ENCODE measurements around the gene DNAJA4.

The DNAJA4 gene

GRCh38 chr15:78282324-78282723 is 18.0 kb downstream of the DNAJA4 start:
- no peak for DNase-seq

- DNase-seq = no peak
Observed at GRCh38 chr15:78284758-78285157, 20.4 kb downstream of the DNAJA4 start.

GRCh38 chr15:78290222-78290621 is 25.9 kb downstream of the DNAJA4 start:
- no peak for DNase-seq

- DNase-seq = no peak
Observed at GRCh38 chr15:78291052-78291451, 26.7 kb downstream of the DNAJA4 start.

GRCh38 chr15:78291698-78292097 is 27.3 kb downstream of the DNAJA4 start:
- no peak for DNase-seq

GRCh38 chr15:78292219-78292618 is 27.9 kb downstream of the DNAJA4 start:
- DNase-seq = no peak

GRCh38 chr15:78299101-78299930 is 35.0 kb downstream of the DNAJA4 start, which contains the start of gene SKIC8:
Gene SKIC8 (minus strand): TSS chr15:78299609. CDS start chr15:78295686, 3,923 bp downstream.
- peak; percentile 87 to 93 for DNase-seq

GRCh38 chr15:78301326-78301725 is 37.0 kb downstream of the DNAJA4 start:
- no peak for DNase-seq

- no peak for DNase-seq
Observed at GRCh38 chr15:78301828-78302227, 37.5 kb downstream of the DNAJA4 start.

- DNase-seq = no peak
Observed at GRCh38 chr15:78302579-78303312, 38.4 kb downstream of the DNAJA4 start.

GRCh38 chr15:78304216-78305066 is 40.1 kb downstream of the DNAJA4 start:
- DNase-seq = no peak

GRCh38 chr15:78306176-78306774 is 41.9 kb downstream of the DNAJA4 start:
- DNase-seq = no peak

- DNase-seq = no peak
Observed at GRCh38 chr15:78307976-78308375, 43.6 kb downstream of the DNAJA4 start.

GRCh38 chr15:78308422-78309032 is 44.2 kb downstream of the DNAJA4 start:
- peak; percentile 55 to 68 for DNase-seq

GRCh38 chr15:78311292-78311691 is 46.9 kb downstream of the DNAJA4 start:
- no peak for DNase-seq

- DNase-seq = no peak
Observed at GRCh38 chr15:78312536-78312935, 48.2 kb downstream of the DNAJA4 start.

GRCh38 chr15:78312957-78313356 is 48.6 kb downstream of the DNAJA4 start:
- no peak for DNase-seq

- no peak for DNase-seq
Observed at GRCh38 chr15:78313383-78313782, 49.0 kb downstream of the DNAJA4 start.

- DNase-seq = no peak
Observed at GRCh38 chr15:78314181-78314581, 49.8 kb downstream of the DNAJA4 start.

- peak in 1 of 2 experiments; percentile 54 for DNase-seq
Observed at GRCh38 chr15:78315686-78316282, 51.4 kb downstream of the DNAJA4 start.

- DNase-seq = no peak
Observed at GRCh38 chr15:78316283-78317083, 52.1 kb downstream of the DNAJA4 start.

Data from SHP77 (cell line).